OCI-LY3 (cell line): Measurements from ENCODE around the gene SLC1A1.

ENCODE experiments used
- H2AFZ ChIP-seq: fragments of 200-600, 300-600 bp; shearing (Covaris generic); 2 replicates; pipeline ENCODE4 v1.6.0; 2014; ENCODE audit warnings: antibody characterized with exemption, low read depth, low read length
- H3K27ac ChIP-seq: fragments of 200-600, 300-600 bp; sonication (generic); 2 replicates; pipeline ENCODE4 v1.5.1; 2014; ENCODE audit warnings: mild to moderate bottlenecking, low read length, moderate library complexity, mixed read lengths
- H3K27me3 ChIP-seq: fragments of 200-600, 300-600 bp; sonication (generic); 2 replicates; pipeline ENCODE4 v1.6.1; 2014; ENCODE audit warnings: low read depth, low read length, mixed read lengths
- H3K36me3 ChIP-seq: fragments of 200-600, 300-600 bp; sonication (generic); replicated peaks from 2 replicates; pipeline ENCODE3; 2014; ENCODE audit warnings: low read depth, low read length, mixed read lengths
- H3K4me1 ChIP-seq: fragments of 300-600, 200-600 bp; sonication (generic); 2 replicates; pipeline ENCODE4 v1.6.1; 2014; ENCODE audit warnings: low read length, mixed read lengths
- H3K4me2 ChIP-seq: fragments of 200-600, 300-600 bp; sonication (generic); 2 replicates; pipeline ENCODE4 v1.6.1; 2014; ENCODE audit warnings: low read length, mixed read lengths
- H3K4me3 ChIP-seq: fragments of 300-600, 200-600 bp; sonication (generic); 2 replicates; pipeline ENCODE4 v1.5.1; 2014; ENCODE audit warnings: antibody characterized with exemption, mild to moderate bottlenecking, low read length, moderate library complexity
- H3K79me2 ChIP-seq: fragments of 300-600, 200-600 bp; shearing (Covaris generic); 2 replicates; pipeline ENCODE4 v1.6.1; 2014; ENCODE audit warnings: mild to moderate bottlenecking, low read length, mixed read lengths
- H3K9ac ChIP-seq: fragments of 300-600, 200-600 bp; shearing (Covaris generic); 2 replicates; pipeline ENCODE4 v1.6.0; 2014; ENCODE audit warnings: mild to moderate bottlenecking, low read length, moderate library complexity
- H3K9me3 ChIP-seq: fragments of 200-600, 300-600 bp; shearing (Covaris generic); 2 replicates; pipeline ENCODE4 v1.6.1; 2014; ENCODE audit warnings: low read length, mixed read lengths; ENCODE audit not compliant: insufficient read depth
- H4K20me1 ChIP-seq: fragments of 200-600, 300-600 bp; sonication (generic); 2 replicates; pipeline ENCODE4 v1.6.1; 2016; ENCODE audit warnings: low read length, mixed read lengths; ENCODE audit not compliant: insufficient read depth
- CTCF ChIP-seq: fragments of 200-600, 300-600 bp; sonication (generic); IDR thresholded peaks from 2 replicates; pipeline ENCODE4 v1.5.1; 2014; ENCODE audit warnings: antibody characterized with exemption, low read length, low read depth
- EZH2phosphoT487 ChIP-seq: fragments of 200-600 bp; shearing (Covaris generic); IDR thresholded peaks from 2 replicates; pipeline ENCODE4 v1.6.1; 2018; ENCODE audit warnings: antibody characterized with exemption, mixed run types, low read depth

Gene SLC1A1

GRCh38 chr9:4507306-4508130, 17.2 kb downstream of the SLC1A1 start:
- no peak overlapping the region for H2AFZ ChIP-seq
- no peak overlapping the region for H3K9ac ChIP-seq
- no peaks in the 10 kb centered on the region for H4K20me1 ChIP-seq
- no peaks in the 10 kb centered on the region for H3K4me1 ChIP-seq
- H3K27ac ChIP-seq = no peak overlapping the region
- no peak overlapping the region for H3K4me3 ChIP-seq
- no peaks in the 10 kb centered on the region for H3K9me3 ChIP-seq
- peaks cover under 1% of the 10 kb centered on the region; the same call in 1 of the 2 replicates for H3K27me3 ChIP-seq
- H3K4me2 ChIP-seq = no peak overlapping the region
- no peak for TF ChIP-seq CTCF
- no peaks in the 10 kb centered on the region for H3K79me2 ChIP-seq
- no peaks in the 10 kb centered on the region for H3K36me3 ChIP-seq

DNA sequence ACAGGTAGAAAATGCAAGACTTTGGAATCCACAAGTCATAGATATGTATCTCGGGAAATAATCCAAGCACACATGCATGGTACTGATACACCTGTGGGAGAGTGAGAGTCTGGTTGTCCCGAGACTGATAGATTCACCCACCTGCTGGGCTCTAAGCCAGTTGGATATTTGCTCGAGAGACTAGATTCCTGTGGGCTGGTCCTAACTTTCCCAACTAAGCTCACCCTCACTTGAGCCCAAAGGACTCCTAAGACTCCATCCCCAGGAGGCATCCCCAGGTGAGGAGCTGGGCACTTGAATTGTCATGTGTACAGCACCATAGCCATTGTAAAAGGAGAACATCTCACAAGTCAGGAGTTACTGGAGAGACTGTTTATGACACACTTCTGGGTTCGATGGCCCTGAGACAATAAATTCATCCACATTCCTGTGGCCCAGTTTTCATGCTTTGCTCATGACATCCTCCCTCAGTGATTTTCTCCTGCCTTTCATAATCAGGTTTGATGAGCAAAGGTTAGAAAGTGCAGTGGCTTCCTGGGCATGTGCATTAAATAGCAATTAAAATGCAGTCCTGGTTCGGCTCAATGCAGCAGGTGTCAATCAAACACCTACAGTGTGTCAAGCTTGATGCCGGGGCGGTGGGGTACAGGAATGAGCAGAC, 18.1 kb downstream of the SLC1A1 start:
- Histone ChIP-seq H3K4me3 (no peak overlapping the region), H3K4me2 (no peak overlapping the region), H2AFZ (no peak overlapping the region), H3K27ac (no peak overlapping the region), H3K27me3 (peaks cover 4% of the 10 kb centered on the region; the same call in 1 of the 2 replicates), H3K4me1 (no peaks in the 10 kb centered on the region), H4K20me1 (no peaks in the 10 kb centered on the region), H3K9me3 (no peaks in the 10 kb centered on the region), H3K9ac (no peak overlapping the region), H3K79me2 (no peaks in the 10 kb centered on the region), H3K36me3 (no peaks in the 10 kb centered on the region)
- TF ChIP-seq CTCF (no peak), EZH2phosphoT487 (no peak)

DNA sequence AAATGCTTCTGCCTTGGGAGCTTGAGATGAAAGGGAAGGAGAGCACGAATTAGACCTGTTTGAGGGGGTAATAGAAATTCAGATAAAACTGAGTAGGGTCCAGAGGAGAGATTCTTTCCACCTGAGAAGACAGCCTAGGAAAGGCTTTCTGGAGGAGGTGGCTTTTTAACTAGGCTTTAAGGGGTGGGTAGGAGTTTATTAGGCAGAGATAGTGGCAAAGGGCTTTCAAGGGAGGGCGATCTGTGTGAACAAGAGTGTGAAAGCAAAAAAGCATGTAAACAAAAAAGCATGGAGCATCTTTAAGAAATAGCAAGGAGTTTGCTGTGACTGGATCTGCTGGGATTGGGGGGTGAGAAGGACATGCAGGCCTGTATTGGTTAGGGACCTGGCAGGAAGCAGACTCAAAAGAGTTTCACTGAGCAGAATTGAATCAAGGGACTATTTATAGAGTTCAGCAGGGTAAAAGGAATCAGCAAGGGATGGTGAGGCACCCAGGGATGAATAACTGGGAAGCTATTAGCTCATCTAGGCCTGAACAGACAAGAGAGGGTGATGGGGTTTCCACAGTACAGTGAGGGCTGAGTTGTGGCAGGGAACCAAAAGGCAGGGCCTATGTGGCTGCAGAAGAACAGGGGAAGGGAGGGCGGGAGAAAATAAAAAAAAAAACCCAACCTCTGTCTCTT, 18.8 kb downstream of the SLC1A1 start:
- Histone ChIP-seq H3K4me2 (no peak overlapping the region), H3K9me3 (no peaks in the 10 kb centered on the region), H3K9ac (no peak overlapping the region), H2AFZ (no peak overlapping the region), H4K20me1 (no peaks in the 10 kb centered on the region), H3K79me2 (no peaks in the 10 kb centered on the region), H3K27me3 (peaks cover 4% of the 10 kb centered on the region; the same call in 1 of the 2 replicates), H3K4me3 (no peak overlapping the region), H3K27ac (no peak overlapping the region), H3K36me3 (no peaks in the 10 kb centered on the region), H3K4me1 (no peaks in the 10 kb centered on the region)
- TF ChIP-seq EZH2phosphoT487 (no peak), CTCF (no peak)

- Histone ChIP-seq H3K9me3 (no peaks in the 10 kb centered on the region), H3K4me3 (no peak overlapping the region), H4K20me1 (no peaks in the 10 kb centered on the region), H3K27me3 (peaks cover 4% of the 10 kb centered on the region; the same call in 1 of the 2 replicates), H3K4me2 (no peak overlapping the region), H3K36me3 (no peaks in the 10 kb centered on the region), H3K79me2 (no peaks in the 10 kb centered on the region), H3K27ac (no peak overlapping the region), H2AFZ (no peak overlapping the region), H3K9ac (no peak overlapping the region), H3K4me1 (no peaks in the 10 kb centered on the region)
- no peak for TF ChIP-seq CTCF
- TF ChIP-seq EZH2phosphoT487 = no peak
Observed at GRCh38 chr9:4509590-4509984, 19.3 kb downstream of the SLC1A1 start.
